OCI-LY1 (cell line): ENCODE data around the gene TBX4.

Source experiments
- H2AFZ ChIP-seq: fragments of 200-600 bp; sonication (generic), shearing (Covaris generic); 2 replicates; pipeline ENCODE4 v1.6.0; 2014; ENCODE audit warnings: antibody characterized with exemption, mild to moderate bottlenecking, low read length
- H3F3A ChIP-seq: fragments of 200-600 bp; sonication (generic), shearing (Covaris generic); 2 replicates; pipeline ENCODE4 v1.6.0; 2014; ENCODE audit warnings: mild to moderate bottlenecking, antibody characterized with exemption, low read length, moderate library complexity; ENCODE audit not compliant: insufficient read depth
- H3K27ac ChIP-seq: fragments of 200-600 bp; sonication (generic); 2 replicates; pipeline ENCODE4 v1.5.1; 2014; ENCODE audit warnings: low read length, mixed run types, mild to moderate bottlenecking, low read depth; ENCODE audit not compliant: poor library complexity, severe bottlenecking
- H3K27me3 ChIP-seq: fragments of 200-600 bp; sonication (generic); 2 replicates; pipeline ENCODE4 v1.6.0; 2014; ENCODE audit warnings: antibody characterized with exemption, mild to moderate bottlenecking, low read length, moderate library complexity; ENCODE audit not compliant: insufficient read depth
- H3K36me3 ChIP-seq: fragments of 200-600 bp; sonication (generic); 2 replicates; pipeline ENCODE4 v1.6.1; 2014; ENCODE audit warnings: mild to moderate bottlenecking, antibody characterized with exemption, low read length, moderate library complexity, mixed read lengths; ENCODE audit not compliant: insufficient read depth
- H3K4me1 ChIP-seq: fragments of 200-600 bp; sonication (generic); 2 replicates; pipeline ENCODE4 v1.5.1; 2014; ENCODE audit warnings: mild to moderate bottlenecking, low read length, moderate library complexity; ENCODE audit not compliant: insufficient read depth, severe bottlenecking
- H3K4me2 ChIP-seq: fragments of 200-600 bp; sonication (generic), shearing (Covaris generic); 2 replicates; pipeline ENCODE4 v1.6.1; 2014; ENCODE audit warnings: low read length
- H3K4me3 ChIP-seq: fragments of 200-600 bp; sonication (generic); 2 replicates; pipeline ENCODE4 v1.5.1; 2014; ENCODE audit warnings: low read length, low read depth, mild to moderate bottlenecking, mixed read lengths; ENCODE audit not compliant: poor library complexity, severe bottlenecking
- H3K79me2 ChIP-seq: fragments of 200-600 bp; shearing (Covaris generic); 2 replicates; pipeline ENCODE4 v1.6.1; 2016; ENCODE audit warnings: mixed run types, low read length, mixed read lengths; ENCODE audit not compliant: insufficient read depth
- H3K9ac ChIP-seq: fragments of 200-600 bp; sonication (generic), shearing (Covaris generic); 2 replicates; pipeline ENCODE4 v1.6.1; 2014; ENCODE audit warnings: mild to moderate bottlenecking, low read length, mixed read lengths
- H3K9me2 ChIP-seq: fragments of 200-600 bp; sonication (generic), shearing (Covaris generic); 2 replicates; pipeline ENCODE4 v1.6.1; 2014; ENCODE audit warnings: low read depth, mild to moderate bottlenecking, low read length, mixed read lengths
- H3K9me3 ChIP-seq: fragments of 200-600 bp; shearing (Covaris generic); 2 replicates; pipeline ENCODE4 v1.6.1; 2014; ENCODE audit warnings: low read length, mixed read lengths
- H4K20me1 ChIP-seq: fragments of 200-600 bp; sonication (generic), shearing (Covaris generic); 2 replicates; pipeline ENCODE4 v1.6.0; 2016; ENCODE audit warnings: mild to moderate bottlenecking, low read length; ENCODE audit not compliant: insufficient read depth
- EZH2 ChIP-seq: fragments of 200-600 bp; sonication (generic), shearing (Covaris generic); IDR thresholded peaks from 2 replicates; pipeline ENCODE4 v1.8.0; 2017; ENCODE audit warnings: borderline replicate concordance, mixed run types, mild to moderate bottlenecking, antibody characterized with exemption, low read length, moderate library complexity, mixed read lengths
- TF ChIP-seq, protein P1 (sequence below): fragments of 200-600 bp; sonication (generic), shearing (Covaris generic); IDR thresholded peaks from 2 replicates; pipeline ENCODE4 v1.5.1; 2017; ENCODE audit warnings: mild to moderate bottlenecking, antibody characterized with exemption, low read length, moderate library complexity, mixed read lengths

Gene TBX4

DNA sequence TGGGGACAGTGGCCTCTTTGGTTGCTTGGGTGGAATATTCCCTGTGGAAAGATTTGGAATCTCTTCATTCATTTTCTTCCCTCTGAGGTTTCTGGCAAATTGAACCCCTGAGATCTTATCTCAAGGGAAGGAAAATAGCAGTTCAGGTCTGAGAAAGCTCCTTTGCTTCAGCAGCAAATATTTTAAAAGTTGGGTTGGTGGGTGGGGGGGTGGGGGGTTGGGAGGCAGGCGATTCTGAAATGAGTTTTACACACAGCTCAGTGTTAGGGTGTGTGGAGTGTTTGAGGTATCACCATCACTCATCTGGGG, 45.7 kb upstream of the TBX4 start:
- no peaks in the 10 kb centered on the region for H4K20me1 ChIP-seq
- no peaks in the 10 kb centered on the region for H3K9me3 ChIP-seq
- no peaks in the 10 kb centered on the region for H3F3A ChIP-seq
- no peak overlapping the region for H3K4me3 ChIP-seq
- H3K4me2 ChIP-seq = no peak overlapping the region
- H2AFZ ChIP-seq = no peak overlapping the region
- H3K9ac ChIP-seq = no peak overlapping the region
- H3K27ac ChIP-seq = no peak overlapping the region
- no peaks in the 10 kb centered on the region for H3K36me3 ChIP-seq
- TF ChIP-seq, protein P1, sequence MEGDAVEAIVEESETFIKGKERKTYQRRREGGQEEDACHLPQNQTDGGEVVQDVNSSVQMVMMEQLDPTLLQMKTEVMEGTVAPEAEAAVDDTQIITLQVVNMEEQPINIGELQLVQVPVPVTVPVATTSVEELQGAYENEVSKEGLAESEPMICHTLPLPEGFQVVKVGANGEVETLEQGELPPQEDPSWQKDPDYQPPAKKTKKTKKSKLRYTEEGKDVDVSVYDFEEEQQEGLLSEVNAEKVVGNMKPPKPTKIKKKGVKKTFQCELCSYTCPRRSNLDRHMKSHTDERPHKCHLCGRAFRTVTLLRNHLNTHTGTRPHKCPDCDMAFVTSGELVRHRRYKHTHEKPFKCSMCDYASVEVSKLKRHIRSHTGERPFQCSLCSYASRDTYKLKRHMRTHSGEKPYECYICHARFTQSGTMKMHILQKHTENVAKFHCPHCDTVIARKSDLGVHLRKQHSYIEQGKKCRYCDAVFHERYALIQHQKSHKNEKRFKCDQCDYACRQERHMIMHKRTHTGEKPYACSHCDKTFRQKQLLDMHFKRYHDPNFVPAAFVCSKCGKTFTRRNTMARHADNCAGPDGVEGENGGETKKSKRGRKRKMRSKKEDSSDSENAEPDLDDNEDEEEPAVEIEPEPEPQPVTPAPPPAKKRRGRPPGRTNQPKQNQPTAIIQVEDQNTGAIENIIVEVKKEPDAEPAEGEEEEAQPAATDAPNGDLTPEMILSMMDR = no peak
- no peak for TF ChIP-seq EZH2
- no peaks in the 10 kb centered on the region for H3K79me2 ChIP-seq
- peaks cover 30% of the 10 kb centered on the region for H3K4me1 ChIP-seq
- peaks cover 10% of the 10 kb centered on the region; the same call in 1 of the 2 replicates for H3K27me3 ChIP-seq
- no peaks in the 10 kb centered on the region for H3K9me2 ChIP-seq

DNA sequence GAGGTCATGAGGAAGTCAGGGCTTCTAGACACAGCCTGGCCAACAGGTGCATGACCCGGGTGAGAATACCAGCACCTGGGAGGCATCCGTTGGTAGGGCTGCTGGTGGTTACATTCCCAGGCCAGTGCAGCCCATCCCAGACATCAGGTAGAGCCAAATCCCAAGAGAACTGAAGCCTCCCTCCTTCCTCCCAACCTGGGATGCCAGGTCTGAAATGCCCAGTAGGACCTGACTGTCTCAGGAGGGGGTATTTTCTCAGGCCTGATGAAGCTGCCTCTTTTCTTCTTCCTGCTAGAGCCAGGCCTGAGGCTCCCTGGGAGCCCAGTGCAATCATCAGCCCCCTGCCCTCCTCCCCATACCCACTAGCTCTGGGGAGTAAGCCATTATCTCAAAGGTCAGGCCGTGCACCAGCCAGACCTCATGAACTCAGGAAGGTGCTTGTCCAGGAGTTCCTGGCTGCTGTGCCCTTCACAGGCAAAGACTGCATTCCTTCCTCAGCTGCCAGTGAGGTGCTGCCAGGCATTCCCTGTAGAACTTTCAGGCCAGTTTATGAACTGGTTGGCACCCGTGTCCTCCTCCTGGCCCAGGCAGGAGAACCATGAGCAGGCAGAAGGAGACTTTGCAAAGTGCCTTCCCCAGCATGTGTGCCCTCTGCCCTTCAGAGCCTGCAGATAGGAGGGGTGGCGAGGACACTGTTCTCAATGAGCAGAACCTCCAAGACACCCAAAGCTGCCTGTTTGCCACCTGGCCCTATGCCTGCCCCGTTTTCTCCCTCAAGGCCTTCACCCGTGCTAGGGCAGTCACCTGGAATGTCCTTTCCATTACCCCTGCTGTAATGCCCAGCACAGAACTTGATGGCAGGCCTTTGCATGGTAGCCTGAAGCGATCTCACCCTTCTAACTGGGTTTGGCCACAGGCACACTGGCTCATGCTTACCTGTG, 45.0 kb upstream of the TBX4 start:
- H3K36me3 ChIP-seq = no peaks in the 10 kb centered on the region
- H3K4me1 ChIP-seq = peaks cover 38% of the 10 kb centered on the region
- TF ChIP-seq, protein P1 = no peak
- TF ChIP-seq EZH2 = no peak
- H3K4me2 ChIP-seq = no peak overlapping the region
- H3K4me3 ChIP-seq = no peak overlapping the region
- no peaks in the 10 kb centered on the region for H3K9me2 ChIP-seq
- no peaks in the 10 kb centered on the region for H3K79me2 ChIP-seq
- no peaks in the 10 kb centered on the region for H3F3A ChIP-seq
- no peaks in the 10 kb centered on the region for H3K9me3 ChIP-seq
- H3K27me3 ChIP-seq = peaks cover 10% of the 10 kb centered on the region; the same call in 1 of the 2 replicates
- H3K27ac ChIP-seq = no peak overlapping the region
- no peaks in the 10 kb centered on the region for H4K20me1 ChIP-seq
- no peak overlapping the region for H3K9ac ChIP-seq
- no peak overlapping the region for H2AFZ ChIP-seq

DNA sequence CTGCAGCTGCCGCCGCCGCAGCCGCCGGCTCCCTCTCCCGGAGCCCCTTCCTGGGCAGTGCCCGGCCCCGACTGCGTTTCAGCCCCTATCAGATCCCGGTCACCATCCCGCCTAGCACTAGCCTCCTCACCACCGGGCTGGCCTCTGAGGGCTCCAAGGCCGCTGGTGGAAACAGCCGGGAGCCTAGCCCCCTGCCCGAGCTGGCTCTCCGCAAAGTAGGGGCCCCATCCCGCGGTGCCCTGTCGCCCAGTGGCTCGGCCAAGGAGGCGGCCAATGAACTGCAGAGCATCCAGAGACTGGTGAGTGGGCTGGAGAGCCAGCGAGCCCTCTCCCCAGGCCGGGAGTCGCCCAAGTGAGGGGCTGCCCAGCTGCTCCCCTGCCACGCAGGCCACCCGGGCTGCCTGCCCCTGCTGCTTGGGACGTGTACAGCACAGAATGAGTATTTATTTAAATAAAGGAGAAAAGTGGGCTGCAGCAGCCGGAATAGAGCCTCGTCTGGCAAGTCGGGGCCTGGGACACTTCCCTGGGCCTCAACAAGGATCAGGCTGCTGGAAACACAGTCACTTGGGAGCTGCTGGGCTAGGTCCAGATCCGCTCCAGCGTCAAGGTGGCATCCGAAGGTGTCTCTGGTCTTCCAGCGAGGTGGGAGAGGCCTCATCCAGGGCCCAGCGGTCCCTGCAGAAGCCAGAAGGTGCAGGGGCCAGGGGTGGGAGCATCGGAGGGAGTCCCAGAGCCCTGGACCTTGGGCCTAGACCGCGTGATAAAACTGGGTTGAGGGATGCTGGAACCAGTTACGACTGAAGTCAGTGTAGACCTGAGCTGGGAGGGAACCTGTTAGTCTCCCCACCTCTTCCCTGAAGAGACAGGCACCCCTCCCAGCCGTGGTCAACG, 43.8 kb upstream of the TBX4 start:
- TF ChIP-seq, protein P1 = no peak
- no peak for TF ChIP-seq EZH2
- H2AFZ ChIP-seq = no peak overlapping the region
- no peaks in the 10 kb centered on the region for H3K9me2 ChIP-seq
- peaks cover 10% of the 10 kb centered on the region; the same call in 1 of the 2 replicates for H3K27me3 ChIP-seq
- peak overlapping the region; percentile 98; the same call in 1 of the 2 replicates for H3K4me2 ChIP-seq
- H3K9ac ChIP-seq = no peak overlapping the region
- H4K20me1 ChIP-seq = no peaks in the 10 kb centered on the region
- no peaks in the 10 kb centered on the region for H3K9me3 ChIP-seq
- no peak overlapping the region for H3K27ac ChIP-seq
- no peaks in the 10 kb centered on the region for H3K36me3 ChIP-seq
- peak overlapping the region; percentile 59 for H3K4me3 ChIP-seq
- H3F3A ChIP-seq = no peaks in the 10 kb centered on the region
- no peaks in the 10 kb centered on the region for H3K79me2 ChIP-seq
- peaks cover 35% of the 10 kb centered on the region for H3K4me1 ChIP-seq
